NCI-H226 (cell line): ENCODE results near the gene ATXN1.

Source experiments
- DNase-seq: peaks from one replicate; pipeline ENCODE4 v3.0.0-alpha.2; 2015

Gene ATXN1

GRCh38 chr6:16596616-16597331, 164.5 kb downstream of the ATXN1 start:
- no peak for DNase-seq

- no peak for DNase-seq
Measured at GRCh38 chr6:16595514-16596120, 165.6 kb downstream of the ATXN1 start.

- no peak for DNase-seq
Measured at GRCh38 chr6:16594849-16595248, 166.4 kb downstream of the ATXN1 start.

GRCh38 chr6:16592223-16592911, 168.9 kb downstream of the ATXN1 start:
- no peak for DNase-seq

GRCh38 chr6:16591396-16592222, 169.7 kb downstream of the ATXN1 start:
- no peak for DNase-seq

- DNase-seq: no peak
Measured at GRCh38 chr6:16585805-16586204, 175.5 kb downstream of the ATXN1 start.

- DNase-seq: no peak
Measured at GRCh38 chr6:16583144-16583762, 178.0 kb downstream of the ATXN1 start.

- no peak for DNase-seq
Measured at GRCh38 chr6:16582446-16583143, 178.7 kb downstream of the ATXN1 start.

- DNase-seq: no peak
Measured at GRCh38 chr6:16578695-16579285, 182.5 kb downstream of the ATXN1 start.

GRCh38 chr6:16576451-16577368, 184.6 kb downstream of the ATXN1 start:
- no peak for DNase-seq

GRCh38 chr6:16575655-16576054, 185.6 kb downstream of the ATXN1 start:
- no peak for DNase-seq

GRCh38 chr6:16572943-16573342, 188.3 kb downstream of the ATXN1 start:
- no peak for DNase-seq

- no peak for DNase-seq
Measured at GRCh38 chr6:16572317-16572716, 188.9 kb downstream of the ATXN1 start.

- DNase-seq: no peak
Measured at GRCh38 chr6:16570946-16571345, 190.3 kb downstream of the ATXN1 start.

- no peak for DNase-seq
Measured at GRCh38 chr6:16570221-16570553, 191.1 kb downstream of the ATXN1 start.

GRCh38 chr6:16568128-16568527, 193.1 kb downstream of the ATXN1 start:
- no peak for DNase-seq

GRCh38 chr6:16567071-16567470, 194.2 kb downstream of the ATXN1 start:
- DNase-seq: no peak

- DNase-seq: no peak
Measured at GRCh38 chr6:16564436-16564835, 196.8 kb downstream of the ATXN1 start.

GRCh38 chr6:16563628-16564240, 197.5 kb downstream of the ATXN1 start:
- DNase-seq: no peak

GRCh38 chr6:16562498-16562897, 198.8 kb downstream of the ATXN1 start:
- no peak for DNase-seq
